Thoracic aorta (tissue), 2 donors: ENCODE data around the gene CBX5. TPM values are rescaled to one million over a fixed set of nuclear protein-coding genes. Genes with fewer than 3 reads are reported as not detected.

Source experiments
- ATAC-seq: fragments of 150-250 bp; one replicate; pipeline ENCODE4 v1.8.0; 2017; ENCODE audit warnings: low read depth; ENCODE audit not compliant: insufficient number of reproducible peaks, low FRiP score
- DNase-seq: peaks from one replicate; pipeline ENCODE4 v3.0.0-alpha.2; 2020; ENCODE audit warnings: low spot score
- H3K27ac ChIP-seq, 2 donors: fragments of 200-600 bp; sonication (generic); 1 replicate in 1 of 2; 2 replicates in 1 of 2; pipeline ENCODE4 v1.5.1; 2016; ENCODE audit warnings: mild to moderate bottlenecking in 2 of 2, moderate library complexity in 2 of 2
- H3K27me3 ChIP-seq: fragments of 200-600 bp; sonication (generic); replicated peaks from 2 replicates; pipeline ENCODE4 v1.6.0; 2016; ENCODE audit warnings: mild to moderate bottlenecking; ENCODE audit not compliant: insufficient read depth
- H3K36me3 ChIP-seq: fragments of 200-600 bp; sonication (generic); one replicate; pipeline ENCODE4 v1.5.1; 2016
- H3K4me1 ChIP-seq, 2 donors: fragments of 200-600 bp; sonication (generic); 1 replicate in 1 of 2; 2 replicates in 1 of 2; pipeline versions ENCODE4 v1.5.1 to v1.6.0; 2016; ENCODE audit warnings: low read depth in 2 of 2, mild to moderate bottlenecking in 1 of 2; ENCODE audit not compliant: control insufficient read depth in 1 of 2
- H3K4me3 ChIP-seq: fragments of 200-600 bp; sonication (generic); 2 replicates; pipeline ENCODE4 v1.5.1; 2016; ENCODE audit warnings: mild to moderate bottlenecking
- H3K9me3 ChIP-seq: fragments of 200-600 bp; sonication (generic); 2 replicates; pipeline ENCODE4 v1.5.1; 2016
- CTCF ChIP-seq: fragments of 200-600 bp; sonication (generic); IDR thresholded peaks from one replicate; pipeline ENCODE4 v1.5.1; 2019; ENCODE audit warnings: antibody characterized with exemption
- total RNA-seq, 2 donors: library from RNA; depleted of rRNA; stranded (reverse); fragments of >200 nt; gene quantifications; one replicate each; pipeline versions ENCODE4 v1.1.0 to v1.2.3, GENCODE V29; 2016

CBX5 gene
- total RNA-seq, 2 donors from 2014 or later: 37.6 to 52.7 TPM

- ATAC-seq (no peak), DNase-seq (no peak)
These were observed 62.1 kb downstream of the CBX5 start for GRCh38 chr12:54217774-54218241.

GRCh38 chr12:54216797-54217661, 62.9 kb downstream of the CBX5 start:
- DNase-seq (no peak), ATAC-seq (no peak)
- Histone ChIP-seq H3K4me3 (peak overlapping the region; percentile 68), H3K27ac (no peak overlapping the region), H3K9me3 (no peaks in the 10 kb centered on the region), H3K27me3 (peaks cover 6% of the 10 kb centered on the region), H3K36me3 (no peaks in the 10 kb centered on the region), H3K4me1 (peaks cover 18 to 30% of the 10 kb centered on the region in 2 donors)
- TF ChIP-seq CTCF: peak; percentile 79

More at GRCh38 chr12:54217774-54218241, 62.1 kb downstream of the CBX5 start:
- TF ChIP-seq CTCF: no peak
- peak overlapping the region; percentile 68 for H3K4me3 ChIP-seq
- peaks cover 18 to 30% of the 10 kb centered on the region in 2 donors for H3K4me1 ChIP-seq
- no peaks in the 10 kb centered on the region for H3K36me3 ChIP-seq
- H3K27ac ChIP-seq: no peak overlapping the region
- H3K27me3 ChIP-seq: no peaks in the 10 kb centered on the region
- no peaks in the 10 kb centered on the region for H3K9me3 ChIP-seq

- Histone ChIP-seq H3K36me3 (no peaks in the 10 kb centered on the region), H3K27me3 (peaks cover 8% of the 10 kb centered on the region), H3K4me3 (peak overlapping the region; percentile 68), H3K9me3 (no peaks in the 10 kb centered on the region), H3K4me1 (peaks cover 18 to 30% of the 10 kb centered on the region in 2 donors), H3K27ac (no peak overlapping the region)
- ATAC-seq: no peak
- no peak for DNase-seq
- no peak for TF ChIP-seq CTCF
These were observed 63.7 kb downstream of the CBX5 start for GRCh38 chr12:54215989-54216796.

GRCh38 chr12:54214553-54215406, 65.1 kb downstream of the CBX5 start:
- Histone ChIP-seq H3K36me3 (no peaks in the 10 kb centered on the region), H3K27ac (no peak overlapping the region), H3K9me3 (no peaks in the 10 kb centered on the region), H3K4me1 (peaks cover 18 to 30% of the 10 kb centered on the region in 2 donors), H3K4me3 (peak overlapping the region; percentile 49), H3K27me3 (peaks cover 8% of the 10 kb centered on the region)
- ATAC-seq: peak; percentile 60
- TF ChIP-seq CTCF: peak; percentile 93
- DNase-seq: peak; percentile 62
